GM21367 (cell line): Measurements from ENCODE around the gene ME3.

Source experiments
- ATAC-seq: cut with Tn5 transposase; IDR thresholded peaks from one replicate; pipeline ENCODE4 v1.9.1; 2021; ENCODE audit not compliant: unreplicated experiment

ME3 gene

DNA sequence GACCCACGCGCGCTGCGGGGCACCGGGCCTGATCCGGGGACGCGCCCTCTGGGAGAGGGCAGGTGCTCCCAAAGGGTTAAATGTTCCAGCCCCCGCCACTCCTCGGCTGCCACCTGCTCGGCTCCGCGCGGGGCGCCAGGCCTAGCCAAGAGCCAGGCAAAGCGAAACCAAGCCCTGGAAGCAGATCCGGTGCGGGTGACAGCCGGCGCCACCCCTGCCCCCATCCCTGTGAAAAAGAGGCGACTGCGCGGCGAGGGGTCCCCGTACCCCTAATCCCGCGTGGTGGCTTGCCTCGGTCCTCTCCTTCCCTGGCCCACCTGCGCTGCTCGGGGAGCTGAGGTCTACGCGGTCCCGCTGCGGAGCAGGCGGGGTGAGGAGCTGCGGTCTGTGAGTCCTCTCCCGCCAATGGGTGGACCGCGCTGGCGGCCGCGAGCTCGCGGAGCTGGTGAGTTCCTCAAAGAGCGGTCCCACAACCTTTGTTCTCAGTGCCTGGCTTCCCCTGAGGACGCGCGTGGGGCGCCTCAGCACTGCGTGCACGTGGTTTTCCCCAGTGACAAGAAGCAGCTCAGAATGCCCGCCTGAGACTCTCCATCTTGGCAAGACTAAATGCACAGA lies at the start of gene ME3:
TSS of gene ME3 (minus strand) at position 610 of the 615 bp plus-strand sequence.
- no peak for ATAC-seq

DNA sequence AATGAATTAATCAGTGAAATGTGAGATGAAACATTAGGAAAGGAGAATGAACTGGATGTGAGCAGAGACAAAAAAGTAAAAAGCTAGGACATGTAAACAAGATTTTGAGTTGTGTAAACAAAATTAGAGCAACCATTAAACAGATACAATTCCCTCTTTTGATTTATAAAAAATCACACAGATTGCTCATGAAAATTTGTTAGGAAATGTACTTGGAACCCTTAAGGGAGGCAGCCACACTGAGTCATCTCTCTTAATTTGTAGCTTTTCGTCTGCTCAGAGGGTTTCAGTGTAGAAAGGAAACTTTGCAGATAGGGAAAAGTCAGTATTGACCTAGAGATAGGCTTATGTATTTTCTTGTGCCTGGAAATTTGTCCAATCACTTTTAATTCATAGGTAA lies 49.6 kb upstream of the ME3 start:
- no peak for ATAC-seq

GRCh38 chr11:86720546-86720945 lies 48.1 kb upstream of the ME3 start:
- ATAC-seq, result no peak

DNA sequence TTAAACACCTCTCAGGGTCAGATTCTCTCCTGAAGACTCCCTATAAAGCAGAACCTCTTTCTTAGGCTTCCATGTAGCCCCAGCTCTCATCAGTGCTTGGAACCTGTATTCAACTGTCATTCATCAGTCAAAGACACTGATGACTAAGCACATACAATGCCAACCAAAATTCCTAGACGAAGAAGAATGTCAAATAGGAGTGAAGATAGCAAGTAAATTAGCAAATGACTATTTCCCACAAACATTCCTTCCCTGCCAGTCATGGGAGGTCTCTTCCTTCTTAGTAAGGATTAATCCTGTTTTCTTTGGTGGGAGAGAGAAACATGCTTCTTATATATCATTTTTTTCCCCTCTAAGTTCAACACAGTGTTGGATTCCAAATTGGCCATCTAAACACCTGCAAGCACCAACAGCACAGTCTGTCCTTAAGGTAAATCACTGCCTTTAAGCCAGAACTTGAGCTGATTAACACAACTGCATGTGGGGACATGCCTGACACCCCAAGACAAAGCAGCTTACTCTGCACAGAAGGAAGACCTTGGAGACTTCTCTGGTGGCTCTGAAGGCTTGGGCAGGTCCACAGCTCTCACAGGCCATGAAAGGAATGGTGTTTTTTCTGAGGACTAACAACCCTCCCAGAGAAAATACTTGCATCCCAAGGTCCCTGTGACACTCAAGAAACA lies 47.5 kb upstream of the ME3 start:
- ATAC-seq, result no peak

- no peak for ATAC-seq
Measured at GRCh38 chr11:86718999-86719398, 46.6 kb upstream of the ME3 start.

DNA sequence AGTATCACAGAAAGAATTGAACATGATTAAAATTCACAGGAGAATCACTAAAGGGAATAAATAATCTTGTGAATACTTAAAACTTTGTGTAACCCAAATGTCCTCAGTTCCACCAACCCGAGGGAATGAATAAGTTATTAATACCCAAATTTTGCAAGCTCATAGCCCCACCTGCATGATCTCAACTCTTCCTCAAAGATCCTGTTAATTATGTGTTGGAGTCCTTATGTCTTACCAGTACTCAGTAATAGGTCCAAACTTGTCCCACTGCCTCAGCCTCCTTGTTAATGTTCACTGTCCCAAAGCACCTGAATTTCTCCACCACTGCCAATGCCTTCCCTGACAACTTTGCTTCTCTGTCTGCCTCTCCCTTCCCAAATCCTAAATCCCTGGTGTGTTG lies 46.1 kb upstream of the ME3 start:
- ATAC-seq, result no peak

GRCh38 chr11:86717817-86718501 lies 45.5 kb upstream of the ME3 start:
- ATAC-seq, result no peak

DNA sequence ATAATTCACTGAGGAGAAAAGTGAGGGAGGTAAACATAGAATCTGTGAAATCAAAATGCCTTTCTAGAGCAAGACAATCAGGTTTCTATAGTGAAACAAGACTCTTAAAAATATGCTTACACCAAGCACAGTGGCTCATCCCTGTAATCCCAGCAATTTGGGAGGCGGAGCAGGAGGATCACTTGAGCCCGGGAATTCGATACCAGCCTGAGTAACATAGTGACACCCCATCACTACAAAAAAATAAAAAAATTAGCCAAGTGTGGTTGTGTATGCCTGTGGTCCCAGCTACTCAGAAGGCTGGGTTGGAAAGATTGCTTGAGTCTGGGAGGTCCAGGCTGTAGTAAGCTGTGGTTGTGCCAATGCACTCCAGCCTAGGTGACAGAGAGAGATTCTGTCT lies 43.2 kb upstream of the ME3 start:
- ATAC-seq, result no peak

DNA sequence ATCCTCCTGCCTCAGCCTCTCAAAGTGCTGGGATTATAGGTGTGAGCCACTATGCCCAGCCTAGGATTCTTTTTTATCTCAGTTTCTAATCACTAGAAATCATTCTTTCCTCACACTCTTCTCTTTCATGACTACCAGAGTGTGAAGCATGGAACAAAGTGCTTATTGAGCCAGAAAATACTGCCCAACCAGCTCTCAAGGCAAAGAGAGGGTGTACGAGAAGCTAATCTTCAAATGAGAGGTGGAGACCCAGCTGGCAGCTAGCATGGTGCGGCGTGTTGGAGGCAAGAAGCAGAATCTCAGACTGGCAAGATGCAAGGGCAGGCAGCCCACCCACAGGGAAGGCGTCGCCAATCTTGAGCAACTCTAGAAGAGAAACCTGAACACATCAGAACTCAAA lies 41.1 kb upstream of the ME3 start:
- no peak for ATAC-seq

- no peak for ATAC-seq
Measured at GRCh38 chr11:86710936-86711335, 38.5 kb upstream of the ME3 start.

- ATAC-seq, result no peak
Measured at GRCh38 chr11:86708669-86709068, 36.3 kb upstream of the ME3 start.

DNA sequence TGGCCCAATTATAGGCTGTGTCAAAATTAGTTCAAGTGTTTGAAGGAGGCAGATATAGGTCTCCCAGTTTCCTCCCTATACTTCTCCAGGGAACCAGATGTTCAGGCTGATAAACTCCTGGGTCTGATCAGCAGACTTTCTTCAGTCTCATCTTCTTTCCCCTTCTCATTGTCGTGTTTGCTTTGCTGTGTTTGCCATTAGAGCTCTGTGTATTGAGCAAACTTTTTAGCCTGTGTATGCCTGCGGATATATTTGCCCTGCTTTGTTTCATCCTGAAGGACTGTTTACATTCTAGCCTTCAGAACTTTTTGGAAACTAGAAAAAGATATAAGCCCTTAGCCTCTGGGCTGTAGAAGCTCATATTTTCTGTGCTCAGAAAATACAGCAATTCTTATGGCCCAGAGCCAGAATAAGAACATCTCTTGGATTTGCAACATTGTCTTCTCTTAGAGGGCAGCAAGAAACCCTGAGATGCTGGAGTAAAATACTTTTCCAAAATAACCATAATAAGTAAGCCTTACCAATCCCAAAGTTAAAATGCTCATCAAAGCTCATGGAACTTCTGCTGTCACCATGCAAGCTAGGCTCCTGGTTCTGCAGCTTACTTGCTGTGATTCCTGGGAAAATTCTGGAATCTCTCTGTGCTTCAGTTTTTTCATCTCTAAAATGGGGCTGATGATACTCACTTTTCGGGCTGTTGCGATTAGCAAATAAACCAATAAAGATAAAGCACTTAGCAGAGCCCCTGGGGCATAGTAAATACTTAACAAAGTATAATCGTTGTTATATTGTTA lies 34.1 kb upstream of the ME3 start:
- no peak for ATAC-seq

GRCh38 chr11:86704710-86705109 lies 32.3 kb upstream of the ME3 start:
- ATAC-seq, result no peak

GRCh38 chr11:86703987-86704386 lies 31.6 kb upstream of the ME3 start:
- ATAC-seq, result no peak

- no peak for ATAC-seq
Measured at GRCh38 chr11:86702220-86702983, 30.0 kb upstream of the ME3 start.

DNA sequence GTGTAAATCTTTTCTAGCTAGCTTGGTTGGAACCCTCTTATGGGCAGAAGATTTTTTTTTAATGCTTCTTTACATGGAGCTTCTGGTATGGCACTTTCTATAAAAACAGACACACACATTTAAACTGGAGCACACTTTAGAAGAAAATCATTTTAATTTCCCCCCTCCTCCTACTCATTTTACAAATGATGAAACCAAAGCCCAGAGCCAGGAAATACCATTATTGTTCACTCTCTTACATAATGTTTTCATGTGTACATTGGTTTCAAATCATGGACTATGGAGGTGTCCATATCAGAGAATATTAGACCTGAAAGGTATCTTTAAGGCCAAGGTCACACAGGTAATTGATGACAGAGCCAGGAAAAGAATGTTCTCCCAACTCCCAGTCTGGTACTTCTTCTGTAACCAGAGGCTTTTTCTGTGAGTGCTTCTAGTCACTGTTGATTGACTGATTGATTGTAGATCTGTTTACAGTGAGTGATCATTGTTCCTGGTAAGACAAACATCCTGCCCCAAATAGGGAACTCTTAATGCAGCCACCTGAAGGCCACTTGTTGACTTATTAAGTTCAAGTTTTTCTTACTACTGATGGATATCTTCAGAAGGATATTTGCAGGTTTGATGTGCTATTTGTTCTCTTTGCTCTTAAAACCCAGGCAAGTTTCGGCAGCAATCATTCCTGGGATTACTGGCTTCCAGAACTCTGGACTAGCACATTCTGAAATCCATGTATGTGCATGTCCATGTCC lies 26.8 kb upstream of the ME3 start:
- ATAC-seq, result no peak

- ATAC-seq, result no peak
Measured at GRCh38 chr11:86698639-86699038, 26.2 kb upstream of the ME3 start.

GRCh38 chr11:86696451-86696850 lies 24.0 kb upstream of the ME3 start:
- no peak for ATAC-seq

DNA sequence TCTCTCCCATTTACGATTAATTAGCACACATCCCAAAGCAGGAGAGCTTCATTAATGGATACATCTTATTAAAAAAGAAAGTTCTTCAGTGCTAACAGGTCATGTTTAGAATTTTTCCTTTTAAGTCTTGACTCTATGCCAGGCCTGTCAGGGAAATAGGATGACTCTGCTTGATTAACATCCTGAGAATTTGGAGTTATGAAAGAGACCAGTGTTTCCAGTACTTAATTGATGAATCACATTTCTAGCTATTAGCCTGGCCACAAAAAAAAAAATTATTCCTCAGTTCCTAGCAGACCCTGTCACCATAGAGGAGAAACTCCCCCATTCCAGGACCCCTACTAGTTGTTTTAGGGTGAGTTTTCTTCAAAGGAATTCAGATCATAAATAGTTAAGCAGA lies 23.6 kb upstream of the ME3 start:
- ATAC-seq, result no peak

DNA sequence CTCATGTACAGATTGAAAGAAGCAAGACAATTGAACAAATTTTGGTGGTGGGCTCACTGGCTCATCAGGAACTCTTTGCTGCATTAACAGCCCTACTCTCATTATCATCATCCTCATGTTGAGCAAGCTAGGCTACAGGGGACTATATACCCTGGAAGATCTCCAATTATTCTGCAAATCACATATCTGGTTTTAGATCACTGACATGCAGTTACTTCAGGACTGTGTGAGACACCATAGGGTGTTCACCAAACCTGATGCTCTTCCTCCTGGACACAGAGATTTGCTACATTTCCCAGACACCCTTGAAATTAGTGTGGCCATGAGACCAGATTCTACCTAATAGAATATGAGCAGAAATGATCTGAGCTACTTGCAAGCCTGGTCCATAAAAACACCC lies 23.0 kb upstream of the ME3 start:
- no peak for ATAC-seq
